GM21717 (cell line): ENCODE data around the gene TMTC1.

Experiments used
- ATAC-seq: cut with Tn5 transposase; IDR thresholded peaks from one replicate; pipeline ENCODE4 v1.9.1; 2021; ENCODE audit warnings: mild to moderate bottlenecking, moderate library complexity; ENCODE audit not compliant: unreplicated experiment

Gene TMTC1

GRCh38 chr12:29547151-29547632 lies 236.6 kb downstream of the TMTC1 start:
- ATAC-seq: no peak

GRCh38 chr12:29546000-29546399 lies 237.7 kb downstream of the TMTC1 start:
- no peak for ATAC-seq

- ATAC-seq: peak; percentile 73
These were observed 238.7 kb downstream of the TMTC1 start for GRCh38 chr12:29545102-29545467.

GRCh38 chr12:29544428-29545101 lies 239.2 kb downstream of the TMTC1 start:
- no peak for ATAC-seq

- ATAC-seq: no peak
These were observed 240.7 kb downstream of the TMTC1 start for GRCh38 chr12:29543036-29543435.

GRCh38 chr12:29537298-29537697 lies 246.4 kb downstream of the TMTC1 start:
- no peak for ATAC-seq

GRCh38 chr12:29534935-29535334 lies 248.8 kb downstream of the TMTC1 start:
- no peak for ATAC-seq

- no peak for ATAC-seq
These were observed 249.8 kb downstream of the TMTC1 start for GRCh38 chr12:29533815-29534489.

- ATAC-seq: no peak
These were observed 252.3 kb downstream of the TMTC1 start for GRCh38 chr12:29531471-29531870.

- no peak for ATAC-seq
These were observed 253.3 kb downstream of the TMTC1 start for GRCh38 chr12:29530436-29530835.

- no peak for ATAC-seq
These were observed 255.6 kb downstream of the TMTC1 start for GRCh38 chr12:29528161-29528560.

GRCh38 chr12:29521951-29522350 lies 261.8 kb downstream of the TMTC1 start:
- no peak for ATAC-seq

- no peak for ATAC-seq
These were observed 264.1 kb downstream of the TMTC1 start for GRCh38 chr12:29519585-29520182.

- no peak for ATAC-seq
These were observed 265.3 kb downstream of the TMTC1 start for GRCh38 chr12:29518407-29518806.

- ATAC-seq: no peak
These were observed 266.5 kb downstream of the TMTC1 start for GRCh38 chr12:29517264-29517663.

- no peak for ATAC-seq
These were observed 267.3 kb downstream of the TMTC1 start for GRCh38 chr12:29516431-29516875.

- ATAC-seq: no peak
These were observed 273.1 kb downstream of the TMTC1 start for GRCh38 chr12:29510591-29511185.

GRCh38 chr12:29509503-29509902 lies 274.2 kb downstream of the TMTC1 start:
- ATAC-seq: no peak

GRCh38 chr12:29508949-29509348 lies 274.8 kb downstream of the TMTC1 start:
- ATAC-seq: no peak

GRCh38 chr12:29505122-29505521 lies 278.6 kb downstream of the TMTC1 start:
- no peak for ATAC-seq

GRCh38 chr12:29503283-29503682 lies 280.5 kb downstream of the TMTC1 start:
- ATAC-seq: no peak

- ATAC-seq: no peak
These were observed 284.5 kb downstream of the TMTC1 start for GRCh38 chr12:29499235-29499634.
